COLO668 (cell line): Measurements from ENCODE around the gene OR1F1.
"Not testable (repeated sequence)": the region's sequence is repeated elsewhere in the genome, so short reads cannot be mapped to it uniquely, and the experiment has no call there.

Experiments
- DNase-seq: peaks from one replicate; lab custom pipeline; 2025; ENCODE audit not compliant: unreplicated experiment; lab: John Stamatoyannopoulos, UW

The OR1F1 gene

DNA sequence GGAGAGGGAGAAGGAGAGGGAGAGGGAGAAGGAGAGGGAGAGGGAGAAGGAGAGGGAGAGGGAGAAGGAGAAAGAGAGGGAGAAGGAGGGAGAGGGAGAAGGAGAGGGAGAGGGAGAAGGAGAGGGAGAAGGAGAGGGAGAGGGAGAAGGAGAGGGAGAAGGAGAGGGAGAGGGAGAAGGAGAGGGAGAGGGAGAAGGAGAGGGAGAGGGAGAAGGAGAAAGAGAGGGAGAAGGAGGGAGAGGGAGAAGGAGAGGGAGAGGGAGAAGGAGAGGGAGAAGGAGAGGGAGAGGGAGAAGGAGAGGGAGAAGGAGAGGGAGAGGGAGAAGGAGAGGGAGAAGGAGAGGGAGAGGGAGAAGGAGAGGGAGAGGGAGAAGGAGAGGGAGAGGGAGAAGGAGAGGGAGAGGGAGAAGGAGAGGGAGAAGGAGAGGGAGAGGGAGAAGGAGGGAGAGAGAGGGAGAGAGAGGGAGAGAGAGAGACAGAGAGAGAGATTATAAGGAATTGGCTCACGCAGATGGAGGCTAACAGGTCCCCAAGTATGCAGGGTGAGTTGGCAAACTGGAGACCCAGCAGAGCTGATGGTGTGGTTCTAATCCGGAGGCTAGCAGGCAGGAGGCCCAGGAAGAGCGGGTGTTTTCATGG lies 9.8 kb downstream of the OR1F1 start:
- not testable (repeated sequence) for DNase-seq

DNA sequence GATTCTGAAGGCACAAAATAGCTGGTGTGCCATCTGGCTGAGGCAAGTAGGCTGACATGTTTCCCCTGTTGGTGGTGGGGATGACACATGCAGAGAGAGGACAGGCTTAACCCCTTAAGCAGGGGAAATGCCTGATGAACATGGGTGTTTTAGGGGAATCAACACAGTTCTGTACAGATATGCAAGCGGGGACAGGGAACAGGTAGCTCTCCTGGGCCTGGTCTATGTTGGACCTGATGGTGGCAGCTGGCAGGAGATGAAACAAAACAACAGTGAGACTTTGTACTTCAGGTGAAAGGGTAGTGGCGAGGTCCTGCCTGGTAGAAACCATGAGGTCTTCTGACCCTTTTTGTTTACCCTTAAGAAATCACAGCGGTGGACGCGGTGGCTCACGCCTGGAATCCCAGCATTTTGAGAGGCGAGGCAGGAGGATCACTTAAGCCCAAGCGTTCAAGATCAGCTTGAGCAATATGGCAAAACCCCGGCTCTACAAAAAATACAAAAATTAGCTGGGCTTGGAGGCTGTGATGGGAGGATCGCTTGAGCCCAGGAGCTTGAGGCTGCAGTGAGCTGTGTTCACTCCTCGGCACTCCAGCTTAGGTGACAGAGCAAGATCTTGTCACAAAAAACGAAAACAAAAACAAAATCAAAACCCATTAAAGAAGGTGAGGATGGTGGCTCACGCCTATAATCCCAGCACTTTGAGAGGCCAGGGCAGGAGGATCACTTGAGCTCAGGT lies 10.5 kb downstream of the OR1F1 start:
- DNase-seq: no peak

DNA sequence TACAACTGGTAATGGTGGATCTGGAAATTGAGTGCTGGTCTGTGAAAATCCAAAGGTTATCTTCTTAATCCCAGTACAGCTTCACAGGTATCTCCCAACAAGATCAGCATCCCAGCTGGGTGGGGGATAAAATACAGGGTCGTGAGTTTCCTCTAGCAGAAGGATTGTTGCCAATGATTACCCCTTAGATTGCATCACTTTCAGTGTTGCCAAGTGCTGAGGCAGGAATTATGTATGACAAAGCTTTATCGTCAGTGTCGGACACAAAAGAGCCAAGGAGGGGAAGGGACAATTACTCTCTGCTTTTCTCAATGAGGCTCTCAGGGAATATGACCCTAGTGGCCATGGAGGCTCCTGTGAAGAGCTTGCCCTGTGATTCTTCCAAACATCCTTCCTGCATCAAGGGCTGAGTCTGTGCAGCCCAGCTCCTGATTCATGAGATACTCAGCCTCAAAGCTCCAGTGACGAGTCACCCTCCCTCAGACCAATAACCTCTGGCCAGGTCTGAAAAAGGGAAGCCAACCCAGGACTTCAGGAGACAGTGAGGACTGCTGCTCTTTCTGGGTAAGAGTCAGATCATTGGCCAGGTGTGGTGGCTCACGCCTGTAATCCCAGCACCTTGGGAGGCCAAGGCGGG lies 15.0 kb downstream of the OR1F1 start:
- DNase-seq: no peak

DNA sequence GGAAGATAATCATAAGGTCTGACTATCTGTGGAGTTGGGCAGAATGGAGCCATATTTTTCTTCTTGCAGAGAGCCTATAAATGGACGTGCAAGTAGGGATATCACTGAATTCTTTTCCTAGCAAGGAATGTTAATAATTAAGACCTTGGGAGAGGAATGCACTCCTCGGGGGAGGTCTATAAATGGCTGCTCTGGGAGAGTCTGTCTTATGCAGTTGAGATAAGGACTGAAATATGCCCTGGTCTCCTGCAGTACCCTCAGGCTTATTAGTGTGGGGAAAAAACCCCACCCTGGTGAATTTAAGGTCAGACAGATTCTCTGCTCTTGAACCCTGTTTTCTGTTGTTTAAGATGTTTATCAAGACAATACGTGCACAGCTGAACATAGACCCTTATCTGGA lies 17.9 kb downstream of the OR1F1 start:
- DNase-seq: not testable (repeated sequence)

DNA sequence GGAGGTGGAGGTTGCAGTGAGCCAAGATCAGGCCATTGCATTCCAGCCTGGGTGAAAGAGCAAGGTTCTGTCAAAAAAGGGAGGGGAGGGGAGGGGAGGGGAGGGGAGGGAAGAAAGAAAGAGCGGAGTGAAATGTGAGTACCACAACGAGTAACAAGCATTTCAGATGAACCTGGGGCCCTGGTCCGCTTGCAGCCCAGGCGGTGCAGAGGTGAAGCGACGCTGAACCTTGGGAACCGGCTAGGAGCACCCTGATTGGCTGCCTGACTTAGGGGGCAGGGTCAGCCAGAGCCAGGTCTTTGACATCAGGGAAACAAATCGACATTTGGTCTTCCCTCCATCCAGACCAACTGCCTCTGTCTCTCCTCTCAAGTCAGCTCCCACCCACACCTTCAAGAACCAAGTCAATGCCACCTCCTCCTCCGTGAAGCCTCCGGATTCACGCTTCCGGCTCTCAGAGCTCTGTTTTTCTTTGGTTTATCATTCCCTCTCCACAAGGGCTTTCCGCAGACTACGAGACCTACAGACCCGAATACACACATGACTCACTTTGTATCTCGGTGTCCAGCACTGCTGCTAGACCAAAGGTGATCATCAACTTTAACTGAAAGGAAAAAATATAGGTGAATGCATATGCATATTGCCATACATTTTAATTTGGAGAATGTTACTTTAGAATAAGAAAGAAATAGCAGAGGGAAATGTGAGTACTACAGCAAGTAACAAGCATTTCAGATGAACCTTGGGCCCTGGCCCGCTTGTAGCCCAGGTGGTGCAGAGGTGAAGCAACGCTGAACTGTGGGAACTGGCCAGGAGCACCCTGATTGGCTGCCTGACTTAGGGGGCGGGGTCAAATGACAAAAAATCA lies 19.3 kb downstream of the OR1F1 start:
- DNase-seq: no peak

DNA sequence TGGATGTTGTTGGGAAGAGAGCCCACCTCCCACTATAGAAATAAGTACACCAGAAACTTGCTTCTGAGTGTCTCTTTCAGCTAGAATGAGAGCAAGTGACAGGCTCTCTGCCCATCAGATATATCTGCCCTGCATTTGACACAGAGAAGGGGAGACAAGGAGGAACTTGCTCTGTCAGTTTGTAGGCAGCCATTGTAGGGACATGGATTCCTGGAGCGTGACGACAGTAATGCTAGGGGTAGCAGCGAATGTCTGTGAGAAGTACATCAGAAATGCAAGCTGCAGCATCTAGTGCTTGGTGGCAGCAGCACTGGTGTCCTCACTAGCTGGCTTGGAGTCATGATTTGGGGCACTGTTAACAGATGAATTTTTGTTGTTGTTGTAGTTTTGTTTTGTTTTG lies 24.0 kb downstream of the OR1F1 start:
- no peak for DNase-seq

DNA sequence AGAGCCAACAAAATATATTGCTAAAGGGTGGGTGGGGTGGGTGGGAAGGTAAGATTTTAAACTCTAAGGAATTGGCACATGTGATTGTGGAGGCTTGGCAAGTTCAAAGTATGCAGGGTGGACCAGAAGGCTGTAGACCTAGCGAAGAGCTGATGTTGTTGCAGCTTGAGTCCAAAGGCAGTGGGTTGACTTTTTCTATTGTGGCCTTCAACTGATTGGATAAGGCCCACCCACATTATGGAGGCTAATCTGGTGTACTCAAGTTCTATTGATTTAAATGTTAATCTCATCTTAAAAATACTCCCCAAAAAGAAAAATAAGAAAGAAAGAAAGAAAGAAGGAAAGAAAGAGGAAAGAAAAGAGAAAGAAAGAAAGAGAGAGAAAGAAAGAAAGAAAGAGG lies 24.6 kb downstream of the OR1F1 start:
- no peak for DNase-seq

DNA sequence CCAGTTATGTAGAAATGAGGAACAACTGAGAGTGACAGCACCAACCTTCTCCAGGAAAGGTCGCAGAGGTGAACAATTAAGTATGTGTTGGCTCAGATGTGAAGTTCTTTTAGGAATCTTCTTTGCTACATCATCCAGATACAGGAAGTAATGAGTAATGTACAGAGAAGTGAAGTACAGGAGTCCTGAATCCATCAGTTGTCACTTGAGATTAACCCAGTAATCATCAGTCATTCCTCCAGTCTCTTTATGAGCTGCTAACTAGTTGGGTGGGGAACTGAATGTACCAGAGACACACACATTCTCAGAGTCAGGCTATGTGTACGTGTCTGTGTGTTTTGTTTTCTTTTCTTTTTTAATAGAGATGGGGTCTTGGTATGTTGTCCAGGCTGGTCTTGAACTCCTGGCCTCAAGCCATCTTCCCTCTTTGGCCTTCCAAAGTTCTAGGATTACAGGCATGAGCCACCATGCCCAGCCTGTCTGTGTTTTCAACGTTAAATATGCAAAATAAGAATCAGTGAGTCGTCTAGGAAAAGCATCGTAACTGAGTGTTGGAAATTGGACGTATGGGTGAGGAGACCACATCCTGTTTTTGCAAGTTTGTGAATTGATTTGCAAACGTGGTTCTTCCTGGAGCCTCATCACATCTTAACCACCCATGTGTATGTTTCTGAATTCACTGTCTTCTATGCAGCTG lies 27.0 kb downstream of the OR1F1 start:
- DNase-seq: no peak

DNA sequence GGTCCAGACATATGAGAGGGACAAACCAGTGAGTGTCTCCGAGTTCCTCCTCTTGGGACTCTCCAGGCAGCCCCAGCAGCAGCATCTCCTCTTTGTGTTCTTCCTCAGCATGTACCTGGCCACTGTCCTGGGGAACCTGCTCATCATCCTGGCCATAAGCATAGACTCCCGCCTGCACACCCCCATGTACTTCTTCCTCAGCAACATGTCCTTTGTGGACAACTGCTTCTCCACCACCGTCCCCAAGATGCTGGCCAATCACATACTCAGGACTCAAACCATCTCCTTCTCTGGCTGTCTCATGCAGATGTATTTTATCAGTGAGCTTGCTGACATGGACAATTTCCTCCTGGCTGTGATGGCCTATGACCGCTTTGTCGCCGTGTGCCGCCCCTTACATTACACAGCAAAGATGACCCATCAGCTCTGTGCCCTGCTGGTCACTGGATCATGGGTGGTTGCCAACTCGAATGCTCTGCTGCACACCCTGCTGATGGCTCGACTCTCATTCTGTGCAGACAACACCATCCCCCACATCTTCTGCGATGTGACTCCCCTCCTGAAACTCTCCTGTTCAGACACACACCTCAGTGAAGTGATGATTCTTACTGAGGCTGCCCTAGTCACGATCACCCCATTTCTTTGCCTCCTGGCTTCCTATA lies 27.7 kb downstream of the OR1F1 start:
- DNase-seq: no peak

DNA sequence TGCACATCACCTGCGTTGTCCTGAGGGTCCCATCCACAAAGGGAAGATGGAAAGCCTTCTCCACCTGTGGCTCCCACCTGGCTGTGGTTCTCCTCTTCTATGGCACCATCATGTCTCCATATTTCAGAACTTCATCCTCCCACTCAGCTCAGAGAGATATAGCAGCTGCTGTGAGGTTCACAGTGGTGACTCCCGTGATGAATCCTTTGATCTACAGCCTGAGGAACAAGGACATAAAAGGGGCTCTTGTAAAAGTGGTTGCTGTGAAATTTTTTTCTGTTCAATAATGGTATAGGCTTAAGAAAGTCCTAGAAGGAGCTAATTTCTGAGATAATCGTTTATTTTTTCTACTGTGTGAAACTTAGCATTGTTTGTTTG lies 28.2 kb downstream of the OR1F1 start:
- DNase-seq: no peak

DNA sequence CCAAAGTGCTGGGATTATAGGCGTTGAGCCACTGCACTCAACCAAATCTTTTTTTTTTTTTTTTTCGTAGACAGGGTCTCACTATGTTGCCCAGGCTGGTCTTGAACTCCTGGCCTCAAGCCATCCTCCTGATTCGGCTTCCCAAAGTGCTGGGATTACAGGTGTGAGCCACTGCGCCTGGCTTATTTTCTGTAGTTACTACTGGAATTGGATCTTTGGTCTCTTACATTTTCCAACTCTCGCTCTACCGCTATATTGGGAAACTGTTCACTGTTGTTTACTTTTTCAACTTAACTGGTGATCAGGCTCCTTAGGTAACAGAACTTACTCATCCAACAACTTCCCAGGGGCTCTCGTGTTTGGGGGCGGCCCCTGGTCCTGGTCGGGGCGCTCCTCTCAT lies 32.8 kb downstream of the OR1F1 start:
- no peak for DNase-seq

DNA sequence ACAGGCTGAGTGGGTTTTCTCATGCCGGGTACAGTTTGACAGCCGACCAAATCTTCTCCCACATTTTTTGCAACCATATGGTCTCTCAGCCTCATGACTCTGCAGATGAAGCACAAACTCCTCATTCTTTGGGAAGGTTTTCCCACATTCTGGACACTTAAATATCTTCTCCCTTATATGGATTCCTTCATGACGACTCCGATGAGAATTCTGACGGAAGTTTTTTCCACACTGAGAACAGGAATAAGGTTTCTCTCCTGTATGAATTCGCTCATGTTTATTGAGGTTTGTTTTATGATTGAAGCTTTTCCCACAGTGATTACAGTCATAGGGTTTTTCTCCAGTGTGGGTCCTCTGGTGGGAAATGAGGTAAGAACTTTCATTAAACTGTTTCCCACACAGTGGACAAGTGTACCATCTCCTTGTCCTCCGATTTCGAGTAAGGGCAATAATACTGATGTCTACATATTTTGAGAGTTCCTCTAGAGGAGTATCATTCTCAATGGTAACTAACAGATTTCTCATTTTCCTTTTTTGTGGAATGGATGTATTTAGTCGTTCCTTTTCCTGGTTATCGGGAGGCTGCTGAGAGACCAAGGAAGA lies 36.0 kb downstream of the OR1F1 start:
- no peak for DNase-seq

DNA sequence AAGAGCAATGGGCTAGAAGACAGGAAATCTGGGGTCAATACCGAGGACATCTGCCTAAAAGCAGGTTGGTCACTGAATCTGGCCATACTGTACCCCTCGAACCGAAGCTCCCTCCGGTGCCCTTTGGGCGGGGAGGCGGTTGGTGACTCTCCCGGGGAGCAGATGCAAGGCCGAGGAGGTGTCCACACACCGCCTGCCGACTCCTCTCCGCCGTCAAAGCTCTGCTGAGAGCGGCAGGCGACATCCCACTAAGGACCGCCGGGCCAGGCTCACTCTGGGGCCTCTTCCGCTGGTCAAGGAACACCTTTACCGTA lies 46.5 kb downstream of the OR1F1 start:
- no peak for DNase-seq

DNA sequence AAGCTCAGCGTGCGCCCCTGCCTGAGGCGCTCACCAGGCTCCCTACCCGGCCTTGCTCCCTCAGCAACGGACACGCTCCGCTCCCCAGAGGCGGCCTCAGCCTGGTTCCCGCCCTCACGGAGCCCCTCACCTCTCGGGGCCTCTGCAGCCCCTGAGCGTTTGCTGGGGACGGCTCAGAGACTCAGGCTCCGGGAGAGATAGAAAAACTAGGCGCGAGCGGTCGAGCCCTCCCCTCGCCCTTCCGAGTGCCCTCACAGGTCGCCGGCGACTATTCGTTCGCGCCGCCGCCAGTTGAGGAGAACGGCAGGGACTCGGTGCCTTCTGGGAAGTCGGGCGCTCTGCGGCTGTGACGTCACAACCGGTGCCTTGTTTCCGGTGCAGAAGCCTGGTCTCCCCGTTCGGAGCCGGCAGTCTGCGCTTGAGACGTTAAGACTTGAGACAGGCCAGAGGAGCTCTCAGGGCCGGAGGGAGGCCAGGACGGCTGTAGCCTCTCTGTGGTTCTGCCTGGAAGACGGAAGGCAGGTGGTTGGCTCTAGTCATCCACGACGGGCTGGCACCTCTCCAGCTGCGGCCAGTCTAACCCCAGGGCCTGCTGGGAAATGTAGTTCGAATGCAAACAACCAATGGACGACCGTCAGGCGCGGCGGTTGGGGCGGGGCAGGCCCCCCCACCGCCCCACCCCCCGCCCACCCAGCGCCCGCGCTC lies 47.0 kb downstream of the OR1F1 start, which contains the start of gene ZNF200:
Gene ZNF200 (minus strand): TSS at position 302 of the 705 bp plus-strand sequence. CDS start 1,403 bp downstream, outside the sequence.
- DNase-seq: peak; percentile 95

DNA sequence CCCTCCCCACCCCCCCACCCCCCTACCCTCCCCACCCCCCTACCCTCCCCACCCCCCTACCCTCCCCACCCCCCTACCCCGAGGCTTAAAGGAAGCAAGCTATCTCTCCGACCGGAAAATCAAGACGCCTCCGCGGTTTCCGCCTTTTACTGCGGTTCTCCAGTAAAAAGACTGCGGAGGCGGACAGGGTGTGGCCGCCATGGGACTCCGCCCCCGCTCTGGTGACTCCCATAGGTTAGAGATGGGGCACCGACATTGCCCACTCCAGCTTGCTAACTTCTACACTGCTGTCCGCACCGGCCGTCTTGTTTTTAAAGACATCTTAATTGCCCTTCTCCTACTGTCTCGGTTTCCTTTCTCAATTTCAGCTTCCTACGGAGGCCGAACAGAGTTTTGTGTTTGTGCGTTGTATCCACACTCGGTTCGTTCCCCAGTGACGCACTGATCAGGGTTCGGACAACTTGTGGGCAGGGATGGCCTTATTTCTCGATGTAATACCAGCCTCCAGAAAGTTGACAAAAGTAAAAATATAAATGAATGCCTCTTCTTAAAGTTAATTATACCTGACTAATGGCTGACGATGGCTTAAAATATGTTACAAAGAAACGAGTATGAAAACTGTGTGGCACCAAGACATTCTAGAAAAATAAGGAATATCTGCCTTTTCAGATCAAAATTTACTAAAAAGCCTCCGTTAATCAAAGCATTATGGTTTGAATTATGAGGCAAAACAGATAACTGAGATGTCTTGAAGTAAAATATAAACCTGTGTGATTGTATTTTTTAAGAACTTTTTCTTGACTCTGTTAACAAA lies 48.1 kb downstream of the OR1F1 start:
- no peak for DNase-seq

DNA sequence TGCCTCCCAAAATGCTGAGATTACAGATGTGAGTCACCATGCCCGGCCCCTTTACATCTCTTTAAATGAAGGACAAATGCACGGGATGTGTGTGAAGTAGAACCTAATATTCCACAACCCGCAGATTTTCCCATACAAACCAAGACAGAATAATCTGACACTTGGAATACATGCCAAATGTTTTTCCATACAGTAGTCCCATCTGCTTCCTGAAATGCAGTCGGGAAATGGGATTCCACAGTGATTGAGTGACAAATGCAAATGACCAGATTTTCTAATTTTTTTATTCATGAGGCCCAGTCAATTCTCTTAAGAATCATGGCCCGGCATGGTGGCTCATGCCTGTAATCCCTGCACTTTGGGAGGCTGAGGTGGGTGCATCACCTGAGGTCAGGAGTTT lies 53.8 kb downstream of the OR1F1 start:
- no peak for DNase-seq

DNA sequence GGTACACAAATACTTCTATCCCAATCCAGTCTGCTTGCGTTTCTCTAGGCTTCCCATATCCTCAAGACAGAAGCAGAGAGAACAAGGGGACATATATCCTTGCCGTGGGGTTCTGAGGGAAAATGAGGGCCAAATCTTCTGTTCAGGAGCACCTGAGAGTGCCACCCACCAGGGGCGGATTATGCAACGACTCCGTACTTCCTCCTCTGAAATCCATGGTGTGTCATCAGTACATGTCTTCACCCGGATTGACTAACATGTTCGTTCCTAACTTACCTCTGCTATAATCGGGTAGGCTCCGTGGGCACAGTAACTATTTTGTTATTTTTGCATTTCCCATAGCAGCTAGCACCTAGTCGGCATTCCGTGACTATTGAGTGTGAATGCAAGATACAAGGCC lies 54.7 kb downstream of the OR1F1 start:
- no peak for DNase-seq

DNA sequence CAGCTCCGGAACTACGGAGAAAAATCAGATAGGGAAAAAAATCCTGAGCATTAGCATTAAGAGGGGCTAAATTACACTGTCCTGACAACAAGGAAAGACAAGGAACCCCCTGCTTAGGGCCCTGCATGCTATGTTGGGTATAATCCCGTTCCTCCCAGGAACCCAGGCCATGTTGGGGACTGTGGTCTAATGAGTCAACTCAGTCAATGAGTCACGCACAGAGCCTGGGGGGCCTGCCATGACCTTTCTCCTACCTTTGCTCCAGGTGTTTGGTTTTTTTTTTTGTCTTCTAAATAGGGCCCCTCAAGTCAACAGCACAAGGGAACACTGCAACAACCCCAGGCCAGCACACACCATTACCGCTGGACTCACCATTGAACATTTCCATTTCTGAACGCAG lies 55.9 kb downstream of the OR1F1 start:
- DNase-seq: no peak

DNA sequence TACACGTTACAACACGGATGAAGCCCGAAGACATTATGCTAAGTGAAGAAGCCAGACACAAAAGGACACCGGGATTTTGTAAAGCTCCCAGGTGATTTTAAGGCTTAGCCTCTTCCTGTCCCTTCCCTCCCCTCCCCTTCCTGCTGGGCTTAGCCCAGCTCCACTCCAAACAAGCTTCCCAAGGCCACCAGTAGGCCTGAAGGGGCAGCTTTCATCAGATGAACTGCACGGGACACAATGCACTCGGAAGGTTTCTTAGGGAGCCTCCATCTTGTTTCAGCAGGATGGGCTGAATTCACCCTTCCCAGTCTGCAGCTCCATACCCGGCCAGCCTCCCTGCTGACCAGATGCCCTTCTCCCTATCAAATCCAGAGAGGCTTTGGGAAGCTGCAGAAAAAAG lies 58.0 kb downstream of the OR1F1 start:
- DNase-seq: no peak
